Measurements from ENCODE around the gene POLR2A. TPM values are rescaled to one million over a fixed set of nuclear protein-coding genes. Genes with fewer than 3 reads are reported as not detected.
A peak's percentile ranks its signal among the peaks of the same experiment; 100 is the strongest.

Gene POLR2A
- total and polyA plus RNA-seq, 4 donors: 13.3 to 54.4 (median 34.8) TPM

DNA sequence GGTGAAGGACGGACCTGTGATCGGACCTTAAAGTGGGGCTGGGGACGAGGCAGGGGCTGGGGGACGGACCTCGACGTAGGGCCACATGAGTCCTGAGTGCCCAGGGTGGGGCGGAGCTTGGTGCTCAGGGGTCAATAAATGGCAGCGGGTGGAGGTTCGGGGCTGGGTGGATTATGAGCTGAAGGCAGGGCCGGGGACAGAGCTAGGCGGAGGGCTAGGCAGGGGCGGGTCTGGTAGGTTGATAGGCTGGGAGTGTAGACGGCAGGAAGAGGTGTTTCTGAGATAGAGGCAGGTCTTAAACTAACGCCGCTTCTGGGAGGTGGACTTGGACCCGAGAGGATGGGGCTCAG lies 38.6 kb upstream of the POLR2A start:
- peak overlapping the region; percentile 80 to 92 for H3K27ac ChIP-seq (ENCODE audit: low read depth in 1 of 2, low read length in 2 of 2)
- no peak for DNase-seq (ENCODE audit: low spot score)
- peak overlapping the region in 2 of 3 donors; percentile 45 to 73 for H3K4me3 ChIP-seq (ENCODE audit: low read depth in 1 of 3, low read length in 3 of 3)
- H3K4me1 ChIP-seq (ENCODE audit: control insufficient read depth in 4 of 4, insufficient read depth in 4 of 4, low read length in 3 of 4): peaks cover 11 to 23% (median 18%) of the 10 kb centered on the region in 4 donors
- peak; percentile 1 to 5 for TF ChIP-seq RAD21 (IDR thresholded peaks at IDR 0.05)
- peak; percentile 47 for TF ChIP-seq REST (IDR thresholded peaks at IDR 0.05)
- TF ChIP-seq, protein P1, sequence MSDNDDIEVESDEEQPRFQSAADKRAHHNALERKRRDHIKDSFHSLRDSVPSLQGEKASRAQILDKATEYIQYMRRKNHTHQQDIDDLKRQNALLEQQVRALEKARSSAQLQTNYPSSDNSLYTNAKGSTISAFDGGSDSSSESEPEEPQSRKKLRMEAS (IDR thresholded peaks at IDR 0.05): no peak
- TF ChIP-seq GABPA (IDR thresholded peaks at IDR 0.05 in 1 of 2, conservative IDR thresholded peaks at IDR 0.05 in 1 of 2): no peak
- peak in 1 of 2 donors; percentile 41 for TF ChIP-seq HNF4A (conservative IDR thresholded peaks at IDR 0.05)
- TF ChIP-seq FOXA2 (IDR thresholded peaks at IDR 0.05): no peak
- peak; percentile 59 for TF ChIP-seq SP1 (IDR thresholded peaks at IDR 0.05)
- no peak for TF ChIP-seq EGR1 (IDR thresholded peaks at IDR 0.05; ENCODE audit: low read depth in 2 of 2)
- peak; percentile 24 to 32 for TF ChIP-seq RXRA (IDR thresholded peaks at IDR 0.05)
- TF ChIP-seq YY1 (IDR thresholded peaks at IDR 0.05): peak; percentile 94
- no peak overlapping the region for H3K9ac ChIP-seq (ENCODE audit: low read depth in 1 of 2, low read length in 2 of 2)
- no peaks in the 10 kb centered on the region for H3K9me3 ChIP-seq (ENCODE audit: control insufficient read depth in 4 of 4, low read length in 3 of 4)
- WGBS: 2% methylated on average over 16 of the region's 16 CpGs
- no peaks in the 10 kb centered on the region for H3K27me3 ChIP-seq (ENCODE audit: control insufficient read depth in 4 of 4, insufficient read depth in 4 of 4, low read length in 3 of 4)
- H3K36me3 ChIP-seq (ENCODE audit: control insufficient read depth in 4 of 4, insufficient read depth in 3 of 4, low read depth in 1 of 4, low read length in 3 of 4): no peaks in the 10 kb centered on the region

GRCh38 chr17:7448461-7448860 lies 35.7 kb upstream of the POLR2A start:
- Histone ChIP-seq H3K27ac (ENCODE audit: low read depth in 1 of 2, low read length in 2 of 2) (no peak overlapping the region), H3K9ac (ENCODE audit: low read depth in 1 of 2, low read length in 2 of 2) (no peak overlapping the region), H3K36me3 (ENCODE audit: control insufficient read depth in 4 of 4, insufficient read depth in 3 of 4, low read depth in 1 of 4, low read length in 3 of 4) (no peaks in the 10 kb centered on the region), H3K4me1 (ENCODE audit: control insufficient read depth in 4 of 4, insufficient read depth in 4 of 4, low read length in 3 of 4) (peaks cover 10 to 17% (median 12%) of the 10 kb centered on the region in 4 donors), H3K9me3 (ENCODE audit: control insufficient read depth in 4 of 4, low read length in 3 of 4) (no peaks in the 10 kb centered on the region), H3K4me3 (ENCODE audit: low read depth in 1 of 3, low read length in 3 of 3) (no peak overlapping the region), H3K27me3 (ENCODE audit: control insufficient read depth in 4 of 4, insufficient read depth in 4 of 4, low read length in 3 of 4) (no peaks in the 10 kb centered on the region)
- 90% methylated on average over 7 of the region's 7 CpGs for WGBS
- DNase-seq (ENCODE audit: low spot score): no peak
- TF ChIP-seq RAD21 (IDR thresholded peaks at IDR 0.05) (no peak), ATF3 (IDR thresholded peaks at IDR 0.05) (no peak), FOXA1 (IDR thresholded peaks at IDR 0.05) (no peak), SP1 (IDR thresholded peaks at IDR 0.05) (no peak), REST (IDR thresholded peaks at IDR 0.05) (no peak), YY1 (IDR thresholded peaks at IDR 0.05) (no peak), HNF4A (conservative IDR thresholded peaks at IDR 0.05) (no peak), CTCF (IDR thresholded peaks at IDR 0.05; ENCODE audit: low read depth, low read length, missing input control) (no peak), JUND (IDR thresholded peaks at IDR 0.05) (no peak), FOXA2 (IDR thresholded peaks at IDR 0.05) (no peak), GABPA (IDR thresholded peaks at IDR 0.05 in 1 of 2, conservative IDR thresholded peaks at IDR 0.05 in 1 of 2) (no peak), HNF4G (IDR thresholded peaks at IDR 0.05) (no peak), TAF1 (conservative IDR thresholded peaks at IDR 0.05) (no peak)
- TF ChIP-seq, protein P1 (IDR thresholded peaks at IDR 0.05): no peak
- TF ChIP-seq, protein P2, sequence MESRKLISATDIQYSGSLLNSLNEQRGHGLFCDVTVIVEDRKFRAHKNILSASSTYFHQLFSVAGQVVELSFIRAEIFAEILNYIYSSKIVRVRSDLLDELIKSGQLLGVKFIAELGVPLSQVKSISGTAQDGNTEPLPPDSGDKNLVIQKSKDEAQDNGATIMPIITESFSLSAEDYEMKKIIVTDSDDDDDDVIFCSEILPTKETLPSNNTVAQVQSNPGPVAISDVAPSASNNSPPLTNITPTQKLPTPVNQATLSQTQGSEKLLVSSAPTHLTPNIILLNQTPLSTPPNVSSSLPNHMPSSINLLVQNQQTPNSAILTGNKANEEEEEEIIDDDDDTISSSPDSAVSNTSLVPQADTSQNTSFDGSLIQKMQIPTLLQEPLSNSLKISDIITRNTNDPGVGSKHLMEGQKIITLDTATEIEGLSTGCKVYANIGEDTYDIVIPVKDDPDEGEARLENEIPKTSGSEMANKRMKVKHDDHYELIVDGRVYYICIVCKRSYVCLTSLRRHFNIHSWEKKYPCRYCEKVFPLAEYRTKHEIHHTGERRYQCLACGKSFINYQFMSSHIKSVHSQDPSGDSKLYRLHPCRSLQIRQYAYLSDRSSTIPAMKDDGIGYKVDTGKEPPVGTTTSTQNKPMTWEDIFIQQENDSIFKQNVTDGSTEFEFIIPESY (IDR thresholded peaks at IDR 0.05): no peak

Measured in liver (tissue), 9 donors.